Limb (tissue), 2 donors: ENCODE data around the gene TYW1.
"Not testable (repeated sequence)": the region's sequence is repeated elsewhere in the genome, so short reads cannot be mapped to it uniquely, and the experiment has no call there.

Experiments
- DNase-seq, 2 donors: peaks; one replicate each; pipeline ENCODE4 v3.0.0-alpha.2; 2016; ENCODE audit errors: extremely low spot score in 2 of 2

Gene TYW1

DNA sequence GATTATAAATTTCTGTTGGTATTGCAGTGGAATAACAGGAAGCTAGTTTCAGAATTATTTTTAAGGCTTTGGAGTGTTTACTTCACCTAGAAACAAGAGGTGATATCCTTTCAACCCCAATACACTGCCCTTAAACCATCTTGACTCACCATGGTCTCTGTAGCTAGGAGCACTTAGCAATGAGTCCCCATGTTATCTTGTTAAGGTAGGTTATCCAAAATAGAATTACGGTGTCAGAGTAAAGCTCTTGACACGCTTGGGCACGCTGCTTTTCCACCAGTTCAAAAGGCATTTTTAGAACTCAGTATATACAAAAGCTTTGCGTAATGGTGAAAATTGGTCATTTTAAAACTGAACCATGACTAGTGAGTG, 46.9 kb downstream of the TYW1 start:
- not testable (repeated sequence) for DNase-seq

DNA sequence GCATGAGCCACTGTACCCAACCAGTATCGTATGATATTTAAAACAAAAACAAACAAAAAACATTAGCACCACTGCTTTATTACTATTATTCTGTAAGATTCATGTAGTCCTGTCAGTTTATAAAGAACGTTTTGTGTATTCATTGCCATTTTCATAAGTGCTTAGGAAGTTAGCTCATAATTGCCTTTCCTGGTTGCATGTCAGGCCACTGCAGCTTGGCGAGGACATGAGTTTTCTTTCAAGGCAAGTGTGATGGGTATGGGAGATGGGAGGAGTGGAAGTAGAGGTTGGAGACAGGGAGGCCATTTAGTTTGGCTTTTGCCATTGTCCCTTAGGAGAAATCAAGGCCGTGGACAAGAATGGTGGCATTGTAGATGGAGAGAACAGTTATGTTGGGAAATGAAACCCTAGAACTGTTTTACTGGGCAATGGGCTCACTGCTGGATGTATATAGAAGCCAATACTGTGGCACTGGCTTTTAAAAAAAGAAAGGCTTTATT, 48.9 kb downstream of the TYW1 start:
- DNase-seq = no peak

DNA sequence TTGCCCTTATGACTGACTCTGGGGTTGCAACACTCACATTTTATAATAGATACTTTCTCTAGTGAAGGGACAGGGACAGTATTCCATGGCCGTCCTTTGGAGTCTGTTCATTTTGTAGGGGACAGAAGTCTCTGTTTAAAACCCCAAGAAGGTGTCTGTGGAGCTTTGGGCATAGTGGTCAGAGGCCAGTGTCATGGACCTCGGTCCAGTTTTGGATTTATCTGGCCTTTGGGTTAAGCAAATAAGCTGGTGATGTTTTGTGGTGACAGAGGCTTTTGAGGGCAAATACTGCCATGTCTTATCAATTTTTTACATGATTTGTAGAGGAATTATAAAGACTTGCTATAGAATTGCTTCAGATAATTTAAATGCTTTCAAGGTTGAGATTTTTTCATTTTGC, 50.2 kb downstream of the TYW1 start:
- DNase-seq = not testable (repeated sequence)

GRCh38 chr7:67049908-67050307, 53.3 kb downstream of the TYW1 start:
- DNase-seq = not testable (repeated sequence)

GRCh38 chr7:67052161-67052560, 55.5 kb downstream of the TYW1 start:
- not testable (repeated sequence) for DNase-seq

DNA sequence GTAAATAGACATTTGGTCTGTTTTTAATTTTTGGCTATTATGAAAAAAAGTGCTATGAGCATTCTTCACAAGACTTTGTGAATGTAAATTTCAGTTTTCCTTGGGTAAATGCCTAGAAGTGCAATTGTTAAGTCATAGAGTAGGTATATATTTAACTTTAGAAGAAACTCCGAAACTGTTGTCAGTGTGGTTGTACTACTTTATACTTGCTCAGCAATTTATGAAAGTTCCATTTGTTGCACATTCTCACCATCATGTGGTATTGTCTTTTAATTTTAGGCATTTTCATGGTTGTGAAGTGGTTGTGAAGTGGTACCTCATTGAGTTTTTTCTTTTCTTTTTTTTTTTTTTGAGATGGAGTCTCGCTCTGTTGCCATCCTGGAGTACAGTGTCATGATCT, 60.0 kb downstream of the TYW1 start:
- no peak for DNase-seq

DNA sequence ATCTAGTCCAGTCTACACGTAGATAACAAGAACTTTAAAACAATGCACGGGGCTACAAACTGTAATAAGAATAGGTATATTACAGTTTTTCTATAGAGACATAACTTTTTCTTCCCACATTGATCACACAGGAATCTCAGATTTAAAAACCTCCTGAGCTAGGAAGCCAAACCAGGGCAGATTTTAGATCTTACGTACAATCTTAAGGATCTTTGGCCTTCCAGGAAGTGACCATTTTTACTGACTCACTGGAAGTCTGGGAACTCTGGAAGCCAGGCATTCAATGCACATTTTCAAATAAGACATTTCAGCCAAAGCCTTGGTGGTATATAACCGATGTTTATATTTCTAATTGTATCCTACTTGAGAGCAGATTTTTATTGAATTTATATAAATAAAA, 64.7 kb downstream of the TYW1 start:
- DNase-seq = not testable (repeated sequence)

DNA sequence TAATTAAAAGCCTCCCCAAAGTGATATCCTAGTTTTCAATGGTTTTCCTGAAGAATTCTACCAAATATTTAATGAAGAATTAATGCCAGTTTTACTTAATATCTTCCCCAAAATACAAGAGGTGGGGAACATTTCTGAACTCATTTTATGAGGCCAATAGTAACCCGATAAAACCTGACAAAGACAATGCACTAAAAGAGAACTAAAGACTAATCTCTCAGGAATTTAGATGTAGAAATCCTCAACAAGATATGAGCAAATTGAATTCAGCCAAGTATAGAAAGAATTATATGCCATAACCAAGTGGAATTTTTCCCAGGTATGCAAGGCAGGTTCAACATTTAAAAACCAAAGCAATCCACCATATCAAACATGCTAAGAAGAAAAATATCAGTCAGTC, 66.2 kb downstream of the TYW1 start:
- not testable (repeated sequence) for DNase-seq

- DNase-seq = peak in 1 of 2 donors; percentile 3
Measured at GRCh38 chr7:67066950-67067622, 70.5 kb downstream of the TYW1 start.

- DNase-seq = not testable (repeated sequence)
Measured at GRCh38 chr7:67076120-67076519, 79.5 kb downstream of the TYW1 start.

- DNase-seq = not testable (repeated sequence)
Measured at GRCh38 chr7:67082880-67083279, 86.2 kb downstream of the TYW1 start.

DNA sequence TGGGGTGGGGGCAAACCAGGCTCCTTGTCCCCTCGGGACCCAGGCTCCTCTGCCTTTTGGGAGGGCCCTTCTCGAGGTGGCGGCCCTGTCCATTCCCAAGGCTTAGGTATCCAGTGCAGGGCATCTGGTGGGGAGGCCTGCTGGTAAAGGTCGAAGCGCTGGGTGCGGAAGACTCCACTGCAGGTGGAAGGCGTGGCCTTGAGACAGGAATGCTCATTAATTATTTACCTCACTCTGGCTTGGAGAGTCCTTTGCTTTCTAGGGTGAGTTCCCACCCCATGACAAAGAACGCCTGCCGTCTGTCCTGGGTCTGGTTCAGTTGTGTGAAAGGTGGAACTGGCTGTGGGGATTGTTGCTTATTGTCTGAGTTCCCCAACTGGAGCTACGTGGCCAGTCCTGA, 92.6 kb downstream of the TYW1 start:
- not testable (repeated sequence) for DNase-seq

- DNase-seq = not testable (repeated sequence)
Measured at GRCh38 chr7:67091053-67091452, 94.4 kb downstream of the TYW1 start.

GRCh38 chr7:67098031-67098430, 101.4 kb downstream of the TYW1 start:
- not testable (repeated sequence) for DNase-seq

GRCh38 chr7:67099406-67099805, 102.8 kb downstream of the TYW1 start:
- DNase-seq = not testable (repeated sequence)

DNA sequence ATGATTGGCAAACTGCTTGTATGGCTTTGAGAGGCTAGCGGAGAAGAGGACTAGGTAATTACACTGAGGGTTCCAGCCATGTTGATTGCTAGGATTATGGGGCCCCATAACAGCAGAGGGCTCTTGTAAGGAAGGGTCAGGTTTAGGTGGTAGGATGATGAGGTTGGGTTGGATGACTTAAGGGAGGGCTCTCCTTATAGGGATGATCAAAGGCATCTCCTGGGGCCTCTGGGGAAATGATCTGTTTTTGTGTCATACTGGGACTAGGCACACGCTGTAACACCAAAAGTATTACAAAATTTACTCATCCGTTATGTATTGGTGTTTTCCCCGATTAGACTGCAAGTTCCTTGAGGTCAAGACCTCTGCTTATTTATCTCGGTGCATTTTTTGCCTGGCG, 103.4 kb downstream of the TYW1 start:
- not testable (repeated sequence) for DNase-seq

DNA sequence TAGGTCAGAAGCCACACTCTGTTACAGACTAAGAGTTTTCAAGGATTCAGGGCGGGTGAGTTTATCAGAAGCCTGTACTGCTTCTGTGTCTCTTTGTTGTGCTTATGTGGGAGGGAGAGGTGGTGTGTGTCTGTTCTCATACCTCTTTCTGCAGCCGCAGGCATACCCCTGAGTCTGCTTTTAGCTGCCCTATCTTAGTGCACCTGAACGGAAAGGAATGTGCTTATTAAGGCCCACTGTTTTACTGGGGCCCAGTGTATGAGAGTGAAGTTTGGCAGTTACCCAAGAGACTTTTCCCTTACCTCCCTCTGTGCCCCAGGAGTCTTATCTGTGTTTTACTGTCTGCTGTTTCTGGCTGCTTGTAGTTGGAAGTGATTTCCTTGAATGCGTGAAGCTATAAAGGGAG, 104.3 kb downstream of the TYW1 start:
- DNase-seq = no peak

GRCh38 chr7:67104937-67105336, 108.3 kb downstream of the TYW1 start:
- not testable (repeated sequence) for DNase-seq

DNA sequence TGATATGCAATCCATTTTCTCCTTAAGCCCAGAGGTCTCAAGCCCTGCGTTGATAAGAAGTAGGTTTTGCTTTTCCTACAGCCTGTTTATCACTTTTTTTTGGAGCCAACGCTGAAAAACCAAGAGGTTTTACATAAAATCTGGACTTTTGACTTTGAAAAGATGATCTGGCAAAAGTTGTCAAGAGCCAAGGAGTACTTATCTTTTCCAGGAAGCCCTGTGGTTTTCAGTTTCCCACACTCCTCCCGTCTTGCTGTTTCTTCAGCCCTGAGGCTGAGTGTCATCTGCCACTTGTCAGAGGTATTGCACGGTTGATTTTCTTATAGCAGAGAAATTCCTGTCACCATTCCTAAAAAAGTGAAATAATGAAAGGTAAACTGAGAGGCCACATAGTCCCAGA, 108.7 kb downstream of the TYW1 start:
- no peak for DNase-seq

- DNase-seq = not testable (repeated sequence)
Measured at GRCh38 chr7:67106255-67106654, 109.6 kb downstream of the TYW1 start.

DNA sequence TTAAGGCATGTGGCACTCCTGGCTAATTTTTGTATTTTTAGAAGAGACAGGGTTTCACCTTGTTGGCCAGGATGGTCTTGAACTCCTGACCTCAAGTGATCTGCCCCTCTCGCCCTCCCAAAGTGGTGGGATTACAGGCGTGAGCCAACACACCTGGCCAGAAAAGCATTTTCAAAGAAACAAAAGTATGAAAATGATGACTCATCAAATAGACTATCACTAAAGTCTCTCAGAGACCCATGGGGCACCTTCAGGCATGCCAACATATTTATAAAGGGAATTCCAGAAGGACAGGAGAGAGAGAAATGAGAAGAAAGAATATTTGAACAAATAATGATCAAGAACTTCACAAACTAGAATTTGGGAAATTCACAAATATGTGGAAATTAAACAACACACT, 114.7 kb downstream of the TYW1 start:
- DNase-seq = not testable (repeated sequence)

- DNase-seq = not testable (repeated sequence)
Measured at GRCh38 chr7:67114483-67115246, 118.0 kb downstream of the TYW1 start.

GRCh38 chr7:67120491-67120890, 123.9 kb downstream of the TYW1 start:
- not testable (repeated sequence) for DNase-seq
